Heart left ventricle (tissue), 16 donors: ENCODE results near the gene ZNF711. TPM values are rescaled to one million over a fixed set of nuclear protein-coding genes. Genes with fewer than 3 reads are reported as not detected.

Source experiments
- ATAC-seq, 4 donors: fragments of 200-7000 bp; cut with Tn5 transposase; one replicate each; pipeline ENCODE4 v1.9.1; 2020 to 2022; ENCODE audit warnings: moderate library complexity in 4 of 4, mild to moderate bottlenecking in 3 of 4, moderate number of reproducible peaks in 1 of 4
- DNase-seq, 5 donors: peaks; one replicate each; pipeline ENCODE4 v3.0.0-alpha.2; 2020
- H3K27ac ChIP-seq, 12 donors: fragments of 200-600 bp; sonication (generic) in 4 of 12; one replicate each; pipeline versions ENCODE4 v1.5.0 to v1.8.0; 2016 to 2022; ENCODE audit warnings: mild to moderate bottlenecking in 2 of 12
- H3K27me3 ChIP-seq, 9 donors: fragments of 200-600 bp; sonication (generic) in 2 of 9; one replicate each; pipeline versions ENCODE4 v1.5.1 to v1.8.0; 2016 to 2022; ENCODE audit warnings: mild to moderate bottlenecking in 3 of 9
- H3K36me3 ChIP-seq, 9 donors: fragments of 200-600 bp; sonication (generic) in 2 of 9; one replicate each; pipeline versions ENCODE4 v1.5.0 to v1.8.0; 2018 to 2022; ENCODE audit warnings: mild to moderate bottlenecking in 2 of 9
- H3K4me1 ChIP-seq, 12 donors: fragments of 200-600 bp; sonication (generic) in 4 of 12; one replicate each; pipeline versions ENCODE4 v1.5.0 to v1.8.0; 2016 to 2022; ENCODE audit warnings: mild to moderate bottlenecking in 3 of 12
- H3K4me3 ChIP-seq, 12 donors: fragments of 200-600 bp; sonication (generic) in 4 of 12; one replicate each; pipeline versions ENCODE4 v1.5.0 to v1.8.0; 2017 to 2022; ENCODE audit warnings: mild to moderate bottlenecking in 9 of 12, moderate library complexity in 4 of 12
- H3K9me3 ChIP-seq, 12 donors: fragments of 200-600 bp; sonication (generic) in 4 of 12; one replicate each; pipeline versions ENCODE4 v1.5.0 to v1.8.0; 2016 to 2022; ENCODE audit warnings: mild to moderate bottlenecking in 1 of 12
- CTCF ChIP-seq, 12 donors: fragments of 200-600 bp; sonication (generic) in 4 of 12; IDR thresholded peaks; one replicate each; pipeline versions ENCODE4 v1.5.0 to v1.8.0; 2018 to 2022; ENCODE audit warnings: antibody characterized with exemption in 12 of 12, mild to moderate bottlenecking in 5 of 12
- POLR2A ChIP-seq, 2 donors: fragments of 450-650 bp; IDR thresholded peaks; one replicate each; pipeline ENCODE4 v1.6.1; 2017; ENCODE audit warnings: antibody characterized with exemption in 2 of 2, mild to moderate bottlenecking in 2 of 2, moderate library complexity in 2 of 2
- WGBS, 4 donors: extraction: QIAGEN DNeasy Blood & Tissue Kit in 2 of 4; methylation state at CpG; one replicate each; pipeline versions ENCODE4 v1.1.5 to v1.1.7; 2013 to 2018; 5-methylcytosine and 5-hydroxymethylcytosine counted together
- intact Hi-C, 10 donors: fragments of 100-400 bp; cut with DNase I; formaldehyde crosslinking; loops; one replicate each; pipeline versions ENCODE4 v1.11.1 to v1.14.2; 2022
- polyA plus RNA-seq, 2 donors: library from polyadenylated mRNA; stranded (reverse); fragments of 200-250 nt; gene quantifications; one replicate each; pipeline ENCODE4 v1.2.3, GENCODE V29; 2013
- total RNA-seq, 9 donors: library from RNA; depleted of rRNA in 2 of 9; stranded (reverse); fragments of >200 nt in 2 of 9; fragmentation: NEBNext Ultra II Directional in 3 of 9; extraction: Animal tissue kit (Norgen Biotek cat#: 25700) in 3 of 9; gene quantifications; one replicate each; pipeline versions ENCODE4 v1.1.0 to v1.2.4, GENCODE V29; 2016 to 2023
- donor health status: ischemic (EF 13 %, LVEDD 7.1; RV severe dilation, severe dysfunction).
- donor health status: healthy with polysubstance abuse.
- donor health status: DM: no; HTN: yes; CAD: no.
- donor health status: DM: no; HTN: no; CAD: no.
- donor health status: ischemic (EF 25% LVEDD 6.9; RV normal size, moderate dysfunction).
- donor health status: ischemic (EF 25% LVEDD 5.7; RV mildly dilated, moderate dysfunction).
- donor health status: healthy.
- donor health status: DM: yes; HTN: yes; CAD: no.
- donor health status: ischemic (EF 35%, LVEDD 5.7; RV mildly dilated, moderate dysfunction).
- donor health status: nonischemic (EF 11% LVEDD 7.7; RV severe dilation, severe dysfunction).
- donor health status: DM: yes; HTN: yes; CAD: no.
- donor health status: PGD.
- donor health status: ischemic (EF 29% LVEDD 5.4; RV normal size, mild dysfunction).
- donor health status: nonischemic (EF 23%, LVEDD 6.1; RV moderate dilation, normal function).

ZNF711 gene
- total and polyA plus RNA-seq, 11 donors, result 0.49 to 3.9 (median 1.5) TPM

- Histone ChIP-seq H3K27ac (no peak overlapping the region), H3K4me1 (no peaks in the 10 kb centered on the region), H3K27me3 (no peaks in the 10 kb centered on the region), H3K4me3 (no peak overlapping the region), H3K36me3 (no peaks in the 10 kb centered on the region), H3K9me3 (no peaks in the 10 kb centered on the region)
- DNase-seq, result no peak
- TF ChIP-seq CTCF (IDR thresholded peaks at IDR 0.05) (no peak), POLR2A (IDR thresholded peaks at IDR 0.05) (no peak)
- intact Hi-C loops, result no loop called here
- no peak for ATAC-seq
- 57 to 86% (median 73%) methylated on average over 3 of the region's 3 CpGs for WGBS, 4 donors
These were observed 29.8 kb upstream of the ZNF711 start for GRCh38 chrX:85213792-85214530.

GRCh38 chrX:85215946-85216345, 27.8 kb upstream of the ZNF711 start:
- Histone ChIP-seq H3K9me3 (no peaks in the 10 kb centered on the region), H3K27ac (no peak overlapping the region), H3K4me1 (no peaks in the 10 kb centered on the region), H3K4me3 (no peak overlapping the region), H3K27me3 (no peaks in the 10 kb centered on the region), H3K36me3 (no peaks in the 10 kb centered on the region)
- intact Hi-C loops, result no loop called here
- 50 to 75% (median 63%) methylated on average over 1 of the region's 1 CpG for WGBS, 4 donors
- DNase-seq (no peak), ATAC-seq (no peak)
- TF ChIP-seq CTCF (IDR thresholded peaks at IDR 0.05) (no peak), POLR2A (IDR thresholded peaks at IDR 0.05) (no peak)

- no peak for DNase-seq
- intact Hi-C loops, result no loop called here
- H3K4me3 ChIP-seq, result no peak overlapping the region
- H3K27me3 ChIP-seq, result no peaks in the 10 kb centered on the region
- no peaks in the 10 kb centered on the region for H3K4me1 ChIP-seq
- 31 to 78% (median 53%) methylated on average over 1 of the region's 1 CpG for WGBS, 4 donors
- no peak for ATAC-seq
- no peaks in the 10 kb centered on the region for H3K36me3 ChIP-seq
- H3K27ac ChIP-seq, result no peak overlapping the region
- TF ChIP-seq CTCF (IDR thresholded peaks at IDR 0.05), result no peak
- TF ChIP-seq POLR2A (IDR thresholded peaks at IDR 0.05), result no peak
- no peaks in the 10 kb centered on the region for H3K9me3 ChIP-seq
These were observed 22.4 kb upstream of the ZNF711 start for GRCh38 chrX:85221361-85221760.

GRCh38 chrX:85223359-85223758, 20.4 kb upstream of the ZNF711 start:
- no peaks in the 10 kb centered on the region for H3K36me3 ChIP-seq
- H3K27me3 ChIP-seq, result no peaks in the 10 kb centered on the region
- peaks cover 0 to 10% (median 0%) of the 10 kb centered on the region in 12 donors for H3K9me3 ChIP-seq
- ATAC-seq (no peak), DNase-seq (no peak)
- H3K27ac ChIP-seq, result no peak overlapping the region
- intact Hi-C loops, result no loop called here
- no peak overlapping the region for H3K4me3 ChIP-seq
- no peaks in the 10 kb centered on the region for H3K4me1 ChIP-seq
- TF ChIP-seq POLR2A (IDR thresholded peaks at IDR 0.05) (no peak), CTCF (IDR thresholded peaks at IDR 0.05) (no peak)
- WGBS, 4 donors, result 40 to 53% (median 46%) methylated on average over 2 of the region's 2 CpGs
